NCI-H345 treated with DMSO at 0.1 percent for 48 hours (cell line): ENCODE data around the gene SLC8B1.
"Not testable (repeated sequence)": the region's sequence is repeated elsewhere in the genome, so short reads cannot be mapped to it uniquely, and the experiment has no call there.

Experiments
- DNase-seq: peaks from one replicate; lab custom pipeline; 2025; ENCODE audit not compliant: unreplicated experiment; lab: John Stamatoyannopoulos, UW

Gene SLC8B1

DNA sequence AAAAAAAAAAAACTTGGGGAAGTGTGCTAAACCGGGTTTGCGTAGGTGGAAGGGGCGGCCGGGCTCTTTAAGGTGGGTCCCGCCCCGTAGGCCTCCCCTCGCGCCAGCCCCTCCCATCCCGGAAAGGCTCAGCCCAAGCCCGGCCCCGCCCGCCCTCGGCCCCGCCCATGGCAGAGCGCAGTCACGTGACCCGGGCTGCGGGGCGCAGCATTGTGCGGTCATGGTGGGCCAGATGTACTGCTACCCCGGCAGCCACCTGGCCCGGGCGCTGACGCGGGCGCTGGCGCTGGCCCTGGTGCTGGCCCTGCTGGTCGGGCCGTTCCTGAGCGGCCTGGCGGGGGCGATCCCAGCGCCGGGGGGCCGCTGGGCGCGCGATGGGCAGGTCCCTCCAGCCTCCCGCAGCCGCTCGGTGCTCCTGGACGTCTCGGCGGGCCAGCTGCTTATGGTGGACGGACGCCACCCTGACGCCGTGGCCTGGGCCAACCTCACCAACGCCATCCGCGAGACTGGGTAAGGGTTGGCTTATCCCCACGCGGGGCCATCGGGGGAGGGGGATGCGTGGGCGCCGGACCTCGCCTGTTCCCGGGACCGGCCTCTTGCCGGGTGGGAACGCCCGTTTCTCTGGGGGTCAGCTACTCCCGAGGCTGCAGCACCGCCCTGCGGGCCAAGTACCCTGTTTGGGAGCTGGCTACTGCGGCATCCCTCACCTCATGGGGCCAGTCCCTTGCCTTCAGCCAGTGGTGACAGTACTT, 23.6 kb upstream of the SLC8B1 start, which contains the start of gene PLBD2:
Gene PLBD2, plus strand, starts transcription at position 207 of the 752 bp plus-strand sequence. Its CDS starts 14 bp downstream, at position 221.
- DNase-seq: peak; percentile 73

DNA sequence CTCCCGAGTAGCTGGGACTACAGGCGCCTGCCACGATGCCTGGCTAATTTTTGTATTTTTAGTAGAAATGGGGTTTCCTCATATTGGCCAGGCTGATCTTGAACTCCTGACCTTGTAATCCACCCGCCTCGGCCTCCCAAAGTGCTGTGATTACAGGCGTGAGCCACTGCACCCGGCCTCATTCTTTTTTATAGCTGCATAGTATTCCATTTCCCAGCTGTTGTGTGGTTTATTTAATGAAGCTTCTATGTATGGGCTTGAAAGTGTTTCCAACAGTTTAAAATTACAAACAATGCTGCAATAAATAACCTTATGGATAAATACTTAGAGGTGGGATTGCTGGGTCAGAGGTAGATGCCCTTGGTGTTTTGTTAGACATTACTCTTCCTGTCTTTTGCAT, 19.3 kb upstream of the SLC8B1 start:
- not testable (repeated sequence) for DNase-seq

DNA sequence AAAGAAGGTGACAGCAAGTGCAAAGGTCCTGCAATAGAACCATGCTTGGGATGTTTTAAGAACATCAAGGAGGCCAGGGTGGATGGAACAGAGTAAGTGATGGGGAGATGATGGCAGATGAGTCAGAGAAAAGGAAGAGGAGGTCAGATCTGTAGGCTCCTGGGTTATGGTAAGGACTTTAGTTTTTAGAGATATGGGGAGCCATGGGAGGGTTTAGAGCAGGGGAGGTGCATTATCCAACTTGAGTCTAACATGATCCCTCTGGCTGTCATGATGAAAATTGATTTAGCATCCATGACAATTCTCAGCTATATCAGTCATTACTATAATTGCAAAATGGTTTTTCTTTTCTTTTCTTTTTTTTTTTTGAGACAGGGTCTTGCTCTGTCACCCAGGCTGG, 16.2 kb upstream of the SLC8B1 start:
- DNase-seq: no peak

DNA sequence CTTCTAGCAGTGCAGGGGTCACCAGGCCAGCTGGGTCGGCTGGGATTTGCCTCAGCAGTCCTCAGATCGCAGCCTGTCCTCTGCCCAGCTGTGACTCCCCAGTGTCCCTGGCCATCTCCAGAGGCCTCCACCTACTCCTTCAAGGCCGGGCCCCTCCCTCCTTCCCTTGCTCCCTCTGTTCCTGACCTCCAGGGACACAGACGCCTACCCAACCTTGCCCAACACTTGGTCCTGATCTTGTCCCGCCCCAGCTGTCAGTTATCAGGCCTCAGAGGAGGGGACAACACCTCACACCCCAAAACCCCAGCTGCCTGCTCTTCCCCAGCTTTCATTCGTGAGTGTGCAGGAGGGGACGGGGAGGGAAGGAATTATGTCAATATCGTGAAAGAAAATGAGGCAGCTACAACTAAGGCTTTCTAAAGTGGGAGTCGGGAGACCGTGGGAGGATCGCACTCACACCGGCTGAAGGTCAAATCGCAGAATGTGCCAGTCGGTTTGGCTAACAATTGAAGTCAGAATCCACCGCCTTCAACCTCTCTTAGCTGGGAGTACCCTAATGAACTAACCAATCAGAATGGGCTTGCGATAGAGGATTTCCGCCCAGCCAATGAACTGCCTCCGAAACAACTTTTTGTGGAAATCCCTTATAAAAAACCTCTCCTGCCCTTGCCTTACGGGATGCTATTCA, 14.1 kb upstream of the SLC8B1 start:
- no peak for DNase-seq

DNA sequence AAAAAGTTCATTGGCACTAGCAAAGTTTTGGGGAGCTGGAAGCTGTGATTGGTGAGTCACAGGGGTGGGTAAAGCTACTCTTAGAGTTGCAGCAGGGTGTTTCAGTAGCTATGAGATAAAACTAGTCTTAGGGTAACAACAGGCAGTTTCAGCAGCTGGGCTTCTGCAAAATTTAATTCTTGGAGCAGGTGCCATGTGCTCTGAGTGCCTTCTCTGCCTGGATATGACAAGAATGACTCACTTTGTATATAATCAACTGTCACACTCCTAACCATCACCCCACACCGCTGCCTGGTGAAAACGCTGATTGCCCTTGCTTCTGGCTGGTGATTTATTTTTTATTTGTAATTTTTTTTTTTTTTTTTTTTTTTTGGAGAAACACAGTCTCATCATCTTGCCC, 13.0 kb upstream of the SLC8B1 start:
- DNase-seq: no peak

DNA sequence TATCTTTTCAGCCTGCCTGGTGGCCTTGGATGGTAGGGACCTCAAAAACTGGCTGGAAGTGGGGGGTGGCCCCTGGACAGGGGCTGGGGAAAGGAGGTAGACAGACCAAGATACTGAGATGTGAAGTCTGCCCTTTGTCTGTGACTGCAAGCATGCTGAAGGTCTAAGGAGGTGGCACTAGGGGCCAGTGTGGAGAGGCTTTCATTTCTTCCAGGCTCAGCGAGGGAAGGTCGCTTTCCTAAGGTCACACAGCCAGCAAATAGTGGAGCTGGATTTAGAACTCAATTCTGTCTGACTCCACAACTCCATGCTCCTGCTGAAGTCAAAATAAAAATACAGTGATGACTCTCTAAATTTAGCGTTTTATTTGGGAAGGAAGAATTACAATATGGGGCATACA, 12.2 kb upstream of the SLC8B1 start:
- DNase-seq: no peak

DNA sequence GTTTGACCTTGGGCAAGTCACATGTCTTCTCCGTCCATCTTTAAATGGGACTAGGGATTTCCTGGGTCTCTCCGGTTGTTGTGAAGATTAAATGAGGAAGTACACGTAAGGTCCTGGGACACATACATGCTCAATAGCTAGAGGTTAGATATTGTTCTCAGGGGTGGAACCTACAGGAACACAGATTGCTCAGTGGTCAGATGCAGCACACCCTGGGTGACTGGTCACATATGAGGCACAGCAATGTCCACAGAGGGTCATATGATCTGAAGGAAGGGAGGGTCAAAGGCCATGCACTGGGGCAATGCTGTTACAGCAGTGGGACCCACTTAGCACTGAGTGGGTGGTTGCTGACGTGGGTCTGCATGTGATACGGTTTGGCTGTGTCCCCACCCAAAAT, 11.4 kb upstream of the SLC8B1 start:
- DNase-seq: no peak

DNA sequence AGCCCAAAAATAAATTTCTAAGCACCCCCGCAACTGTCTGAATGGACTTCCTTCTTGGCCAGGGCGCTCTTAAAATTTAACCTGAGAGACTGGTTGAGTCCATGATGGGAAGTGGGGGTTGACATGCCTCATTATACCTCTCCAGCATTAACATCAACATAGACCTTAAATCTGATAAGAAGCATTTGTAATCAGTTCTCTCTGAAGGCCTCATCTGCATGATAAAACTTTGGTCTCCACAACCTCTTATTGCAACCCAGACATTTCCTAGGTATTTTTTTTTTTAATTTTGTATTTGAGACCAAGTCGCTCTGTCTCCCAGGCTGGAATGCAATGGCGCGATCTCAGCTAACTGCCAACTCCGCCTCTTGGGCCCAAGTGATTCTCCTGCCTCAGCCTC, 10.4 kb upstream of the SLC8B1 start:
- no peak for DNase-seq

DNA sequence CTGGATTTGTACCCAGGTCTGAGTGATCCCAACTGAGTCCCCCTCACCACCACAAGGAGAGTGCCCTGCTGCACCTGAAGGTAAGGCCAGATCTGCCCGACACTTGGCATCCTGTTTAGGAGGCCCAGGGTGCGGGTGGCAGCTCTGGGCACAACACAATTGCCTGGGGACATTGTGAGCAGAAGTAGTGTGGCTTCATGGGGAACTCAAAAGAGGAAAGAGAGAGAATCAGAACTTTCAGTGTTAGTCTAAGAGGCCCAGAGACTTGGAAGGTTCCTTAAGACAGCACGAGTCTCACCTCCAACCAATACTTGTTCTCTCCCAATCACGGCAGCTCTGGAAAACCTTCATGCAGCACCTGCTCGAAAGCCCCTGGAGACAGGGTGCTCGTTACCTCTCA, 6.6 kb upstream of the SLC8B1 start:
- DNase-seq: no peak

DNA sequence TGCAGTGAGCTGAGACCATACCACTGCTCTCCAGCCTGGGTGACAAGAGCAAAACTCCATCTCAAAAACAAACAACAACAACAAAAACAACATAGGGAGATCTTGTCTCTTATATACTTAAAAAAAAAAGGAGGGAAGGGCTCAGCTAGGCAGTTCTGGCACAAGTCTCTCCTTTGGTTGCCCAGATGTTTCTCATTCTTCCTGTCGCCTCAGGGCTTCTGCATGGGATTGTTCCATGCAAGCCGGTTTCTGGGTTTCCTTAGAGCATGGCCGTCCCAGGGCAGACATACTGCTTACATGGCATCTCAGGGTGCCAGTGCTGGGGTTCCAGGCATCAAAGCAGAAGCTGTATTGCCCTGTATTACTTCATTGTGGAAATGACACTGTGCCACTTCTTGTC, 5.2 kb upstream of the SLC8B1 start:
- DNase-seq: no peak

DNA sequence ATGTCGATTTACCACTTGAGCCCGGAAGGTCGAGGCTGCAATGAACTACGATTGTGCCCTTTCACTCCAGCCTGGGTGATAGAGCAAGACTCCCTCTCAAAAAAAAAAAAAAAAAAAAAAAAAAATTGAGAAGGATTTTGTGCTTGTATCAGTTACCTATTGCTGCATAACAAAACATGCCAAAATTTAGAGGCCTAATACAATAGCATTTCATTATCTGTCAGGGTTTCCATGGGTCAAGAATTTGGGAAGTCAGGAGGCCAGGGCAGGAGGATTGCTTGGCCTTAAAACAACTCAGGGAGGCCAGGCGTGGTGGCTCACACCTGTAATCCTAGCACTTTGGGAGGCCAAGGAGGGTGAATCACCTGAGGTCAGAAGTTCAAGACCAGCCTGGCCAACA, 4.6 kb upstream of the SLC8B1 start:
- no peak for DNase-seq

DNA sequence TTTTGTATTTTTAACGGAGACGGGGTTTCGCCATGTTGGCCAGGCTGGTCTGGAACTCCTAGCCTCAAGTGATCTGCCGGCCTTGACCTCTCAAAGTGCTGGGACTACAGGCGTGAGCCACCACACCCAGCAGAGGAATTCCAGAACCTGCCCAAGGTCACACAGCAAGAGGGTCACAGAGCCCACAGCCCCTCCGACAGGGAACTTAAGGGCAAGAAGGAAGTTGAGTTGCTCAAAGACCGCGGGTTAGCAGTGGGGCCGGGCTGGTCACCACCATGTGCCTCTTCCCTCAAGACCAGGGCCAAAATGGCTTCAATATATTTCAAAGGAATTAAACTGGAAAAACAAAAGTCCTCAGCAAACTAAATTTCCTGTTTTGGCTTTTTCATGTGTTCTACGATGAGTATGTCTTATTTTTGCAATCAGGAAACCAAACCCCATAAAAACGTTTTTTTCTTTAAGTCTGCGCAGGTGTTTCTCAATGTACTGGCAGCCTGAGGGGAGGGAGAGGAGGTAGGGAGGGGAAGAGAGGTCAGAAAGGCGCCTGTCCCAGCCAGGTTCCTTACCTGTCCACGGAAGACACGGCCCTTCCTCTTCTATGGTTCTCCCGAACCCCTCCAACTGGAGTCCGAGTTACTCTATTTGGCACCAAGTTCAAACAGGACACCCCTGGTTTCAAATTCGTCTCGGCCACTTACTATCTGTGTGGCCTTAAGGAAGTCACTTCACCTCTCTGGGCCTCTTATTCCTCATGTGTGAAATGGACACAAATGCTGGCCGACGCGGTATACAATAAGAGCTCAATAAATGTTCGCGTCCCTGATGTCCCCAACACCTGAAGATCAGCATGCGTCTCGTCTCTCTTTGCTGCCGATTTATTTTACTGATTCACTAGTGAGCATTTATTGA, 778 bp downstream of the SLC8B1 start:
- DNase-seq: no peak

DNA sequence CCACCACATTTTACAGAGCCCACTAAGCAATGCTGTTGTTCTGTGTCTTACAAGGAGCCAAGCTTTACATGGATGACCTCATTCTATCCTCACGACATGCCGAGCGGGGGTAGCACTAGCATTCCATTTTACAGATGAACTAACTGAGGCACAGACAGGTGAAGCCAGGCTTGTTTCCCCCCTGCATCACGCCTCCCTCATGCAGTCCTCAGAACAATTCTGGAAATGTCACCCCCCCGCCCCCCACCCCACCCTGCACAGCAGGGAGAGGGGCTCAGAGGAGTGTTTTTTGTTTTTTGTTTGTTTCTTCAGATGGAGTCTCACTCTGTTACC, 1.5 kb downstream of the SLC8B1 start:
- no peak for DNase-seq

DNA sequence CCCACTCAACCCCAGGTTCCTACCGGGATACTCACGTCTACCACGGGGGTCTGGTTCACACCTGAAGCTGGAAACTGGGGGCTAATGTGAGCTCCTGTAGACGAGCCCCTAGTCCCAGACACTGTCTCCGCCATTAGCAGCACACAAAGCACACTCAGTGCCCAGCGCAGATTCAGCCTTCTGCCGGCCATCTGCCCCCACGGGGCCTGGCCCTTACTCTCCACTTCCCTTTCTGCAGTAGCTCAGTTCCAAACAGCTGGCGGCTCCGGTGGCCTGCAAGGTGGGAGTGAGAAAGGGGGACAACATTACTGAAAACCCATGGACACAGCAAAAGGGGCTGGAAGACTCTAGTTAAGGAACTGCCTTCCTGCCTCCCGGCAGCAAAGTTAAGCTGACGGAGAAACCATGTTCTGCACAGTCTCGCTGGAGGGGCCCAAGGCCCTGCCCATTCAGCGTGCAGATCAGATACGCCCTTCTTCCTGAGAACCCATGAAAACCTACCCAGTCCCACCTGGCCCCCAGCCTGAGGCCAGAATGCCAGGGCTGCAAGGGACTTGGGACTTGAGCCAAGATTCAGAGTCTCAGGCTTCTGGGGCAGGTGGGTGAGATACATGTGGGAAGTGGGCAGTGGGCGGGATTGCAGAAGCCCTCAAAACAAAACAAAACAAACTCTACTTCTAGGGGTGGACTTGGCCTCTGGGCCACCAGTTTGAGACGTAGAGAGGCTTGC, 2.1 kb downstream of the SLC8B1 start:
- DNase-seq: no peak

DNA sequence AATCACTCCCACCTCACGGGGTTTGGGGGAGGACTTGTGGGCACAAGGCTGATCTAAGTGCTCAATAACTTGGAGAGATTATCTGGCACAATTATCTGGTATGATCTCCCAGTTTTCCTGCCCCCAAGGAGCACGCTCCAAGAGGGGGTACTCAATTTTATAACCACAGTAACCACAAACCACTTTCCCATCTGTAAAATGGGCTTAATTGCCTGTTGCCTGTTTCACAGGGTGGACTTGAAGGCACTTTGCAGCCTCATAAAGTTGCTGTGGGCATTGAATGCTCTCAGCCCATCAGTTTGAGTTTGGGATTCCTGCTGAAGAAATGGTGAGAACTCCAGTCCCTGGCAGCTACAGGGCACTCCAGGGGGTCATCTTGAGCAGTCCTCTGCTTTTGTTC, 4.4 kb downstream of the SLC8B1 start:
- no peak for DNase-seq

DNA sequence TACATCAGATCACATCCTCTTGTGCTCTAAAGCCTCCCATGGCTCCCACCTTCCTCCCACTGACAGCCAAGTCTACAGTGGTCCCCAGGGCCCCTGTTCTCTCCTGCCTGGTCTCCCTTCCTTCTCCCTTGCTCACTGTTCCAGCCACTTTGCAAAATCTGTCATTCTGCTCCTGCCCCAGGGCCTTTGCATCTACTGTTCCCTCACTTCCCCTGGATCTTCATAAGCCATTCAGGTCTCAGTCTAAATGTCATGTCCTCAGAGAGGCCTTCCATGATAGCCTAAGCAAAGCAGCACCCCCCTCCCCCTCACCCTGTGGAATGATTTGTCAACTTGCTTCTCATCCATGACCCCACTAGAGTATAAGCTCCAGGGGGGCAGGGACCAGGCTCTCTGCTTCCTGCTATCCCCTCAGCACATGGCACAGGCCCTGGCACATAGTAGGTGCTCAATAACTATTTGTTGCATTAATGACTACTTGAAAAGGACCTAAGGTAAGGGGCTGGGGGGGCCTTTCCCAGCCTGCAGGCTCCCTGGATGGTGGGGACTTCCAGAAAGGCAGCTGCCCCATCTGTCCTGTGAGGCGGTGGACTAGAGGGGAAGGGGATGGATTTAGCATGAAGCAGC, 5.0 kb downstream of the SLC8B1 start:
- DNase-seq: no peak

DNA sequence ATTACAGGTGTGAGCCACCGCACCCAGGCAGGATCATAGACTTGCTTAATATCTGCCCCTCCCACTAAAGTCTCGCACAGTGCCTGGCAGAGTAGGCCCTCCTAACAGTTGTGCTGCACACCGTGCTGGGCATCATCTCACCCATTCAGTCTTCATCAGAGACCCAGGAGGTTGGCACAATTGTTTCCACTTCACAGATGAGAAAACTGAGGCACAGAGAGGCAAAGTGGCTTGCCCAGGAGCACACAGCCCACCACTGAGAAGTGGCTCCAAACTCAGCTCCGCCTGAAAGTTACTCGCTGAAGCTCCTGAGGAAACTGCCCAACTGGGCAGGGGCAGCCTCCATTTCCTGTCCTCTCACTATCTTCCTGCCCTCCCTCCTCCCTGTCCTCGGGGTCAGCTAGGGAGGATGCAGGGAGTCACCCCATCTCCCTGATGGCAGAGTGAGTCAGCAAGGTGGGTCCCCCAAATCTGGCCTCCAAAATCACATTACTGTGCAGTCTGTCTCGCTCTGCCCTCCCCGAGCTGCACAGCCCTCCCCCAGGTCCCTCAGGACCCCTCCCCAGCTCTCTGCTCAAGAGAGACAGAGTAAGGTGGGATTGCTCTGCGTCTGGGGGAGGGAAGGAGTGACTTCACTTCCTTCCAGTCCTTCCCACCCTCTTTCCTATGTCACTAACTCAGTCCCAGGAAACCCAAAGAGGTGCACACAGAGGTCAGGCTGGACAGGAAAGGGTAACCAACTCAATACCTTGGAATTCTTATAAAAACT, 5.7 kb downstream of the SLC8B1 start:
- no peak for DNase-seq

DNA sequence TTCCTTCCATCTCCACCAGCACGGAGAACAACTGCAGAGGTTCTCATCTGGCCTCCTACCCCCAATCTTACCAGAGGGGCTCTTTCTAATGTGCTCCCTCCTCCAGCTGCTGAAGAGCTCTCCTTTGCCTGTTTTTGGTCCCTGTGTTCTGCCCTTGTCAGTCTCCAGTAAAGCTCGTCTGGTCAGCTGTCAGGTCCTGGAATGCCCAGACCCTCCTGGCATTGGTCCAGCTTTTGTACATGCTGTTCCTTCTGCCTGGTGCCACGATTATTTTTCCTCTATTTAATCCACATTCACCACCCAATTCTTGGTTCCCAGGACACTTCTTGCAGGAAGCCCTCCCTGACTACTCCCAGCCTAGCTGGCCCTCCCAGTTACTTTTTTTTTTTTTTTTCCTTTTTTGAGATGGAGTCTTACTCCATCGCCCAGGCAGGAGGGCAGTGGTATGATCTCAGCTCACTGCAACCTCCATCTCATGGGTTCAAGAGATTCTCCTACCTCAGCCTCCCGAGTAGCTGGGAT, 6.5 kb downstream of the SLC8B1 start:
- DNase-seq: no peak

DNA sequence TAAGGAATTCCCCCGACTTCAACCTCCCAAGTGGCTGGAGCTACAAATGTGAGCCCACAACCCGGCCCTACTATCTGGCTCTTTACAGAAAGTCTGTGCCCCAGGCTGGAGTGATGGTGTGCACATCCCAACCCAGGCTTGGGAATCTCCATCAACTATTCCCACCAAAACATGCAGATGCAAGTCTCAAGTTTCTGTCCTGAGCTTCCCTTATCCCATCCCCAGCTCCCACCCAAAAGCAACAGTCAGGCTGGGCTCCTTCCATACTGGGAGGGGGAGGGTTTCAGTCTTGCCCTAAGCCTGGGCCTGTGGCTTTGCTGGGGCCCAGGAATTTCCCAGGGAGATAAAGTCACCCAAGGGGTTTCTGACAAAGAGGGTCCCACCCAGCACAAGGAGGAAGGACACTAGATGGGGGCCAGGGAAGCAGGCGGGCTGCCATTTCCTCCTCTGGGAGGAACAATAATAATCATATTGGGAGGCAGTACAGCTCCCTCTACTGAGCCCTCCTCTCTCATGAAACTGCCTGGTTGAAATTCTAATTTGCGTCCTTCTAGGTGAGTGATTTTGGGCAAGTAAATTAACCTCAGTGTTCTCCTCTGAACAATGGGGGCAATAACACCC, 8.0 kb downstream of the SLC8B1 start:
- DNase-seq: no peak
